GM20000 (cell line): ENCODE data around the gene ATP2B2.

Source experiments
- DNase-seq: peaks from one replicate; pipeline ENCODE4 v3.0.0; 2012; ENCODE audit warnings: low spot score
- TF ChIP-seq, protein P1 (sequence below): IDR thresholded peaks from 2 replicates; pipeline ENCODE4 v1.5.1; 2012; ENCODE audit warnings: mild to moderate bottlenecking, control low read depth; ENCODE audit errors: extremely low read depth, missing control alignments

ATP2B2 gene

DNA sequence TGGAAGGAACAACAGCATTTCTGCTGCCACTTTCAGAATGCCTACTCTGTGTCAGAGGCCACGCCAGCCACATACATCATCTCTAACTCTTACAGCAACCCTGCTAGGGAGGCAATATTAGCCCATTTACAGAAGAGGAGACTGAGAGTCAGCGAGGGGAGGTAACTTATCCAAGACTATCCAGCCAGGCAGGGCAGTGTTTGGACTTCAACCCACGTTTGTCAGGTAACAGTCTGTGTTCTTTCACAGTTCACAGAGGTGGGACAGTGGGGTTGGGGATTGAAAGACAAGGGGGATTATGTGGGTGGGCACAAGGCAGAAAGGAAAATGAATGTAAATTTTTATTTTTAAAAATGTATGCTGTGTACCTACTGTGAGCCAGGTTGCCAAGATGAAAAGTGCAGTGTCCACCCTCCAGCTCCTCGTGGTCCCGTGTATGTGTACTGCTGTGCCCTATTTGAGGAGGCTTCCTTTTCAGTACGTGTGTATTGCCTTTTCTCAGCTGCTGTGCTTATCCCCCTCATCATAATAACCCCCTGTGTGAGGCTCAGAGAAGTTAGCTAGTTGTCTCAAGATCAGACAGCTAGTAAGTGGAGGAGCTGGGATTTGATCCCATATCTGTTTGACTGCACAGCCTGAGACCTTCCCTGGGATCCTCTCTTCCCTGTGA, 16.5 kb upstream of the ATP2B2 start:
- DNase-seq, result no peak
- TF ChIP-seq, protein P1, sequence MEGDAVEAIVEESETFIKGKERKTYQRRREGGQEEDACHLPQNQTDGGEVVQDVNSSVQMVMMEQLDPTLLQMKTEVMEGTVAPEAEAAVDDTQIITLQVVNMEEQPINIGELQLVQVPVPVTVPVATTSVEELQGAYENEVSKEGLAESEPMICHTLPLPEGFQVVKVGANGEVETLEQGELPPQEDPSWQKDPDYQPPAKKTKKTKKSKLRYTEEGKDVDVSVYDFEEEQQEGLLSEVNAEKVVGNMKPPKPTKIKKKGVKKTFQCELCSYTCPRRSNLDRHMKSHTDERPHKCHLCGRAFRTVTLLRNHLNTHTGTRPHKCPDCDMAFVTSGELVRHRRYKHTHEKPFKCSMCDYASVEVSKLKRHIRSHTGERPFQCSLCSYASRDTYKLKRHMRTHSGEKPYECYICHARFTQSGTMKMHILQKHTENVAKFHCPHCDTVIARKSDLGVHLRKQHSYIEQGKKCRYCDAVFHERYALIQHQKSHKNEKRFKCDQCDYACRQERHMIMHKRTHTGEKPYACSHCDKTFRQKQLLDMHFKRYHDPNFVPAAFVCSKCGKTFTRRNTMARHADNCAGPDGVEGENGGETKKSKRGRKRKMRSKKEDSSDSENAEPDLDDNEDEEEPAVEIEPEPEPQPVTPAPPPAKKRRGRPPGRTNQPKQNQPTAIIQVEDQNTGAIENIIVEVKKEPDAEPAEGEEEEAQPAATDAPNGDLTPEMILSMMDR, result no peak

DNA sequence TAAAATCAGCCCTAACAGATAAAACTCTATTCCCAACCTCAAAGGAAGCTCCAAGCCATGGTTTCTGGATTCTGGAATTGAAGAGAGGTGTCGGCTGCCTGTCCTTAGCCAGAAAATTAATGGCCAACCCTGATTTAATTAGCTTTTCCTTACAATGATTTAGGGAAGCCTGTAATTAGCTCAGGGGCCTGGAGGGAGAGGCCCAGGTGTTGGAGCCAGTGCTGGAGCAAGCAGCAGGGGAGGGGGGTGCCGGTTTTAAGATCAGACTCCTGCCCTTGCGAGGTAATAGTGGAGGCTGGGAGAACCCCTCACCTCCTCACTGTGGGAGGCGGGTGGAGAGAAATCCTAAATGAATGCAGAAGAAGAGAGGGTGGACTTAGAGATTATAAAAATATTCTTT, 14.7 kb upstream of the ATP2B2 start:
- TF ChIP-seq, protein P1, result no peak
- DNase-seq, result no peak

DNA sequence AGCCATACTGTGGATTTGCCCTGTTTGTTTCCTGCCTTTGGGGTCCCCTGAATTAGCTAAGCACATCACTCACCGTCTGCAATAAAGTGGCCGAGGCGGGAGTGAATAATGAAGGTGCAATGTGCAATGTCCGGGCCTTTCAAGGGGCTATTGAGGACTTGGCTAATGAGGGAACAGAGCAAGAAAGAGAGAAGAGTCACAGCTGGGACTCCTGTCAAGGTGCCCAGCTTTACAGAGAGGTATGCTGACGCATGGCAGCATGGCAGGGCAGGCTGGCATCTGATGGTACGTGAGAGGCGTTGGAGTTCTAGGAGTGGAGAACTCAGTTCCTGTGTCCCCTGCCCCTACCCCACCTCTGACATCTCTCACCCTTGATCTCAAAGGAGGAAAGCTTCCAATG, 13.8 kb upstream of the ATP2B2 start:
- TF ChIP-seq, protein P1, result no peak
- DNase-seq, result no peak

DNA sequence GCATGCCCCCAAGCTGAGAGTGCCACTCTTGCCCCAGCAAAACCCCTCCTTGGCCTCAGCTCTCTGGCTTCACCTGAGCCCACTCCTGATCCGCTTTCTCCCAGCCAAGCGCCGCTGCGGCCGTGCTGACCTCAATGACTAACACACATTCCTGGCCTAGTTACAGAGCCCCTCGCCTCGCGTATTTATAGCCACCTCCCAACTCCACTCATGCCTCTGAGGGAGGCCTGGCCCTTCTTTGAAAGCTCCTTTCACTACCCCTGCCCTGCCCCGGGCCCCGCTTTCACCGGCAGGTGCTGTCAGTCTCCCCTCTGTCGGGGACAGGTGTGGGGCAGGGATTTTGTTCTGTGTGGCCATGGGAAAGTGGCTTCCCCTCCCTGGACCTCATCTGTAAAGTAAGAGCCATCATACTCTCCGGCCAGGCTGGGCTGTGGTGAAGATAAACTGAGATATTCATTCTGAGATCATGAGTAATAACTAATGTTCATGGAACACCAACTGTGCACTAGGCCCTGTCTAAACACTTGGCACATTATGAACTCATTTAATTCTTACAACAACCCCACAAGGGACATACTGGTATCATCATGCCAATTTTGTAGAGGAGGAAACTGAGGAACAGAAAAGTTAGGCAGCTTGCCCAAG, 13.2 kb upstream of the ATP2B2 start:
- TF ChIP-seq, protein P1, result no peak
- DNase-seq, result no peak

DNA sequence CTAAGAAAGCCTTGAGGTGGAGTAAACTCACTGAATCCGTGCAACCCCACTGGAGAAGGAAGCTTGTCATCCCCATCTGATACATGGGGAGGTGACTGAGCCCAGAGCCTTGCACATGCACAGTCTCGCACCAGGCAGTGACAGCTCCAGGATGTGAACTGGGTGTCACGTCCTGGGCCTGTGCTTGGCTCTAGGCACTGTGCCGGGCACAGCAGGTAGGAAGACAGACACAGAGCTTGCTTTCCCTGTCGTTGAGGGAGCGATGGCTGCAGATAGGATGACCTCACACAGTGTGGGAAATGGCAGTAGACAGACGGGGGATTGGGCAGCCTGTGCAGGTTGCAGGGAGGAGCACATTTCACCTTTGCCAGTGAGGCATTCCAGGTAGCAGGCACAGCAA, 12.2 kb upstream of the ATP2B2 start:
- no peak for DNase-seq
- TF ChIP-seq, protein P1, result no peak

DNA sequence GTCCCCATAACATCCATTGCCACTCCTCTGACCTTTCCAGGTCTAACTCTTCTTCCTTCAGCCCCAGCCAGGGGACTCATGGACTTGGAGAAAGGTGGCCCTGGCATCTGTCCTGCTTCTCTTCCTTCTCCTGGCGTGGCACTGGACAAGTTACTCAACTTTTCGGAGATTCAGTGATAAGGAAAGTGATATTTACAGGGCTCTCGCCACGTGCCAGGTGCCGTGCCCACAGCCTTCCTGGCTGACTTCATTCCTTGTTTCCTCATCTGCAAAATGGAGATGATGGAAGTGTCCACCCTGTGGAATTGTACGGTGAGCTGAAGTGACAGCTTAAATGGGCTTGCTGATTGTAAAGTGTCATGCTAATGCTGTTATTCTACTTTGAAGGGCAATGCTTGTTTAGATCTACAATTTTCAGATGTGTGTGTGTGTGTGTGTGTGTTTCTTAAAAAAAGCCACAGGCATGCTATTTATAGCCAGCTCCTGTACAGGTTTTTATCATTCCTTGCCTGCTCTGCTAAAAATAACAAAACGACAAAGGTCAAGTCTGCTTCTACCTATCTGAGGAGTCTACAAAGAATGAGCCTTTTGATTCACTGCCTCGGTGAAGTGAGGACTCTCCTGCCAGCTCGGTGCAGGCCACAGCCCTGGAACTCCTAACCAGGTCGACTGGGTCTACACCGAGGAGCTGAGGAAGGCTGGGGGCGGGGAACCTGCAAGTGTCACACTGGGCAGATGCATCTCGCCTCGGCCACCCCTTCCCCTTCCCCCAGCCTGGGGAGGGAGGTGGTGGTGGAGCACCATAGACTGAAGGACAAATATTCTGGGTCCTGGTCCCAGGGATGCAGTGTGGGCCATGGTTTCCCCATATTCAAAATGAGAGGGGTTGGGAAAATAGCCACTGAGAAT, 11.4 kb upstream of the ATP2B2 start:
- TF ChIP-seq, protein P1, result no peak
- no peak for DNase-seq

DNA sequence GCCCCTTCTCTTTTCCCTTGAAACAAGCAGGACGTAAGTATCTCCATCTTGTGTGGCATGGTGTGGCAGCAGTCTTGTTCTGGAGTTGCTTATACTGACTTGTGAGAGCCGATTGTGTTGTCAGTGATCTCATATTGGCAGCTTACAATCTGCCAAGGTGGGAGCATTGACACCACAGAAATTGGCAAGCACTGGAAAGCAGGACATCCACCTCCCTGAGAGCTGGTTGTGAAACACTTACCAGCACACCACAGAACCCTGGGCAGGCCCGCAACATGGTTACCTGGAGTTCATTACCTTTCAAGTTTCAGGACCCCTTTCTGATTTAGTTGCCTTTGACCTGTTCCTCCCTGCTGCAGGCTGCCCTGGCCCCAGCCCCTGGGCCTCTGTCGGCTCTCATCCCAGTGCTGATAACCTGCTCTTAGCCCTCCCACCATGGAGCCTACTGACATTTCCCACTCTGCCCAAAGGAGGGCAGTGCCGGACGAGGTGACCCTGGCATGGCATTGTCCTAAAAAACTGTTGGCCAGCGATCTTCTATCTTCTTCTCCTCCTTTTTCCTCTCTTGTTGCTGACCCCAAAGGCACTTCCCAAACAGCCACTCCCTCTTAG, 10.6 kb upstream of the ATP2B2 start:
- no peak for DNase-seq
- TF ChIP-seq, protein P1, result no peak
